SKM-1 treated with dmso at 0.1 percent for 144 hours (cell line): ENCODE measurements around the gene CD1E.
"Not testable (repeated sequence)": the region's sequence is repeated elsewhere in the genome, so short reads cannot be mapped to it uniquely, and the experiment has no call there.

Experiments
- DNase-seq: peaks from one replicate; lab custom pipeline; 2025; ENCODE audit not compliant: unreplicated experiment; lab: John Stamatoyannopoulos, UW

Gene CD1E

DNA sequence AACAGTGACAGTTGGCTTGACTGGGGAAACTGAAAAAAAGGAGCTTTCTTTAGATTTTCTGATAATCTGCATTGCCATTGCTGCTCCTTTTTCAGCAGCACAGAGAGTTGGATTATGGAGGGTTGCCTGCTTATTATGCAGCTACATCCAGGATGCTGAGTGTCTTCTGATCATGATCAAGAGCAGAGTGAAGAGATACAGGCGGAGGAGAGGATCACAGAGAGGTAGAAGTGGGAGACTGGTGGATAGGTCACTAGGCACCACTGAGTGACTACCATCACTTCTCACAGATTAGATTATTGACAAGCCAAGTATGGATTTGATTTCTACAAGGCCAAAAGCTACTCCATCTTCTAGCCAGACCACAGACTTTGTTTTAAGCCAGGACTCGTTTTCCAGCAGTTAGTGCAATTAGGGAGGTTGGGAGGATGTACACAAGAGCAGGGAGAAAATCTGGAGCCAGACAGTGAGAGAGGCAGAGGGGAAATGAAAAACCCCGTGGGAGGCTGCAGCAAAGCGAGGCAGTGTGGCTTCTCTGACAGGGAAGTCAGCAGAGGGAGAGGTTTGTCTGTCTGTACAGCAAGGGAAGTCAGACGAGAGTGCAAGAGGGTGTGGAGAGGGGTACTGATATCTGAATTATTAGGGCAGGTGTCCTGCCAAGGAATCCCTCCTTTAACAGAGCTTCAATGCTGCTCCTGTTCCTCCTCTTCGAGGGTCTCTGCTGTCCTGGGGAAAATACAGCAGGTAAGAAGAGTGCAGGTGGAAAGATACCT lies at the start of gene CD1E:
Gene CD1E (plus strand): TSS at position 592 of the 773 bp plus-strand sequence. CDS start 95 bp downstream, at position 687.
- DNase-seq = peak; percentile 27

- no peak for DNase-seq
Observed at GRCh38 chr1:158310623-158311022, 43.1 kb upstream of the CD1E start.

- no peak for DNase-seq
Observed at GRCh38 chr1:158311066-158311465, 42.6 kb upstream of the CD1E start.

DNA sequence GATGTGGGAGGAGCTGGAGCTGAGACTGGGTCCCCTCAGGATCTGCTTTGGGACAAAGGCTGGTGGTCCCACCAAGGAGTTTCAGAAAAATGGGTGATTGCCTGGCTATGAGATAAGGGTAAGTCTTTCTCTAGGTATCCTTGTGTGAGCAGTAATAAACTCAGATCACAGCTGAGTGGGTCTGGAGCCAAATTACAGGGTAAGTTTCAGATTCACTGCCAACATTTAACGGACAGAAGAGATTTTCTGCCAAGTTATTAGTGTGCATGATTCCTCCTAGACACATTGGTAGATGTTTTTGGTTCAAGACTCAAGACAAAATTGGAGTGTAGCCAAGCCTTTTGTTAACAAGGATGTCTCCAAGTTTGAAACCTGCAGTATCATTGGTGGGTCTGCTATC lies 29.8 kb upstream of the CD1E start:
- DNase-seq = no peak

- no peak for DNase-seq
Observed at GRCh38 chr1:158324395-158324794, 29.3 kb upstream of the CD1E start.

GRCh38 chr1:158327481-158327880 lies 26.2 kb upstream of the CD1E start:
- DNase-seq = no peak

- no peak for DNase-seq
Observed at GRCh38 chr1:158328426-158328825, 25.3 kb upstream of the CD1E start.

GRCh38 chr1:158329300-158329699 lies 24.4 kb upstream of the CD1E start:
- no peak for DNase-seq

DNA sequence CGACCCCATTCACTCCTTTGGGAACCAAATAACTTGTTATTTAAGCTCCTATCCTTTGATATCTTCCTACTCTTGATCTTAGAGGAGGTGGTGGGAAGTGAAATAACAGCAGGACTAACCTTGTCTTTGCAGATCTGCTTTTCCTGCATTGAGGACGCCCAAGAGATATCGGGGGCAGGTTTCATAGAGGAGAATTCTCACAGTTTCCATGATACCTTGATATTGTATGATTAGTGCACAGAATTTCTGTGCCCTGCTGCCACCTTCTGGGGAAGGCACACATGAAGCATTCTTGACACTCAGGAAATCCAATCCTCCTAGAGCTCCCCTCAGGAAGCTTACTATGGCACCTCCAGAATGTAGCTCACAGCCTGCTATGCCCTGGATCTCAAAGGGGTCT lies 24.0 kb upstream of the CD1E start:
- no peak for DNase-seq

GRCh38 chr1:158330391-158331105 lies 23.1 kb upstream of the CD1E start:
- no peak for DNase-seq

- no peak for DNase-seq
Observed at GRCh38 chr1:158331106-158331425, 22.6 kb upstream of the CD1E start.

- DNase-seq = no peak
Observed at GRCh38 chr1:158331481-158332150, 22.1 kb upstream of the CD1E start, which contains the start of gene CD1B. Gene CD1B, minus strand, starts transcription at chr1:158331531. Its CDS starts 108 bp downstream, at chr1:158331423.

DNA sequence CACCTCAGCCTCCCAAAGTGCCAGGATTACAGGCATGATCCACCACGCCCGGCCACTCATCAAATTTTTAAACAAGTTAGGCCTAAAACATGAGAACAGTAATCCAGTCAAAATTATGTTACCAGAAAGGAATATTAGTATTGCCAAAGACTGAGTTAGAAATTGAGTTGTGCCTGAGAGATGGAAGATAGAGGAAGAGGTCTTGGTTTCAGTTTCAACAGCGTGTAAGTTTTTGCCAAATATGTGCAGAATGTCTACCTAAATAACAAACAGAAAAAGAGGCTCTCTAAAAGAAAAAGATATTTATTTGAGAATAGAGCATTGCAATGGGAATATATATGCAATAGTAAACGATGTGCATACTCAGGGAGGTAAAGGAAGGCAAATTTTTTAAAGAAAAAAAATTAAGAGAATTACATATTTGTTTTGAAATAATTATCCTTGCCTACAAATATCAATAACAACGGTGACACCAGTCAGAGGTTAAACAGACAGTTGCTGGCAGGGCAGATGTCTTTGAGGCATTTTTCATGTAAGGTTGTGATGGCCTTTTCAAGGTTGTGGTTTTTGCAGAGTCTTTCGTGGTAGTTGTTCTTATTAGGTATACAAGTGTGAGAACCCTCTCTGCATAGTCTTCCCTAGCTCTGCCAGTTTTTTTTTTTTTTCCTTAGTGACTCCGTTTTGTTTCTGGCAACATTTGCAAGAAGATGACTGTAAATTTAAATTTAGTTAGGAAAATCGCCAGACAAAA lies 20.1 kb upstream of the CD1E start:
- no peak for DNase-seq

DNA sequence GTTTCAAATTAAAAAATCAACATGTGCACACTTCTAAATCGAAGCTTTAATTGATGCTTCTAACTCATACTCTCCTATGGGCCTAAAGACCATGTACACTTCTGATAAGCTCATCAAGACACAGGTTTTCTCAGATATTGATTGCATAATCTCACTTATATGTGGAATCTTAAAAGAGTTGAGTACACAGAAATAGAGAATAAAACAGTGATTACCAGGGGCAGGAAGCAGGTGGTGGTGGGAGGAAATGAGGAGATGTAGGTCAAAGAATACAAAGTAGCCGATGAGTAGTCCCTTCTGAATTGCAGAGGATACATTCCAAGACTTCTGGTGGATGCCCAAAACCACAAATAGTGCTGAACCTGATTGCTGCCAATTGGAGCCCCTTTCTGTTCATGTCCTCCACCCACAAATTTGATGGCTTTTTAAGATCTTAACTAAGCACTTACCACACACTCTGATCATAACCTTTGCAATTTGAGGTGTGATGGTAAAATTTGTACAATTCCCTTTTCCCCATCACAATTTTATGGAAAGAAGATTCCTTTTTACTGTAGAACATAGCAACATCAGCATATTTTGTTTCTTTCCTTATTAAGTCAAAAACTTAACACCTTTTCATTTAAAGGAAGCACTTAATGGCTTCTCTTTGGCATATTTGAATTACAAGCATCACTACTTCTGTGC lies 19.0 kb upstream of the CD1E start:
- DNase-seq = no peak

- no peak for DNase-seq
Observed at GRCh38 chr1:158335213-158335532, 18.5 kb upstream of the CD1E start.

GRCh38 chr1:158336413-158336812 lies 17.3 kb upstream of the CD1E start:
- DNase-seq = not testable (repeated sequence)

- not testable (repeated sequence) for DNase-seq
Observed at GRCh38 chr1:158348946-158349345, 4.7 kb upstream of the CD1E start.

- no peak for DNase-seq
Observed at GRCh38 chr1:158354255-158354654, 561 bp downstream of the CD1E start.

GRCh38 chr1:158355773-158356285 lies 2.1 kb downstream of the CD1E start:
- DNase-seq = no peak

- no peak for DNase-seq
Observed at GRCh38 chr1:158356616-158357015, 2.9 kb downstream of the CD1E start.

- no peak for DNase-seq
Observed at GRCh38 chr1:158357441-158357840, 3.7 kb downstream of the CD1E start.
